Lower lobe of right lung (tissue), 2 donors: ENCODE data around the gene POLR1A. TPM values are rescaled to one million over a fixed set of nuclear protein-coding genes. Genes with fewer than 3 reads are reported as not detected.
A peak's percentile ranks its signal among the peaks of the same experiment; 100 is the strongest.

Experiments used
- ATAC-seq, 2 donors: fragments of 200-7000 bp; cut with Tn5 transposase; one replicate each; pipeline ENCODE4 v1.9.1; 2020 to 2022; ENCODE audit warnings: mild to moderate bottlenecking in 2 of 2, moderate library complexity in 2 of 2
- DNase-seq: peaks from one replicate; pipeline ENCODE4 v3.0.0-alpha.2; 2020
- H3K27ac ChIP-seq: fragments of 200-600 bp; one replicate; pipeline ENCODE4 v1.8.0; 2022
- H3K27me3 ChIP-seq: fragments of 200-600 bp; one replicate; pipeline ENCODE4 v1.8.0; 2022; ENCODE audit warnings: low read depth
- H3K36me3 ChIP-seq: fragments of 200-600 bp; one replicate; pipeline ENCODE4 v1.8.0; 2022; ENCODE audit warnings: mild to moderate bottlenecking
- H3K4me1 ChIP-seq: fragments of 200-600 bp; one replicate; pipeline ENCODE4 v1.8.0; 2022
- H3K4me3 ChIP-seq: fragments of 200-600 bp; one replicate; pipeline ENCODE4 v1.8.0; 2022; ENCODE audit warnings: mild to moderate bottlenecking
- H3K9me3 ChIP-seq: fragments of 200-600 bp; one replicate; pipeline ENCODE4 v1.8.0; 2022
- intact Hi-C: fragments of 100-400 bp; cut with DNase I; formaldehyde crosslinking; loops from one replicate; pipeline ENCODE4 v1.11.0; 2022
- total RNA-seq: library from RNA; stranded (reverse); fragmentation: NEBNext Ultra II Directional; extraction: Animal tissue kit (Norgen Biotek cat#: 25700); gene quantifications from one replicate; pipeline ENCODE4 v1.2.1, GENCODE V29; 2021
- TF ChIP-seq, protein P1 (sequence below): fragments of 200-600 bp; IDR thresholded peaks from one replicate; pipeline ENCODE4 v1.8.0; 2022; ENCODE audit warnings: antibody characterized with exemption, mild to moderate bottlenecking
- donor health status: DM: no; HTN: yes; CAD: no; lungs with severe emphysema.

The POLR1A gene
- total RNA-seq, 1 donor from 2014 or later = 22.2 TPM

- DNase-seq (no peak), ATAC-seq (no peak)
- Histone ChIP-seq H3K4me1 (peaks cover 24% of the 10 kb centered on the region), H3K4me3 (no peak overlapping the region), H3K36me3 (peaks cover 73% of the 10 kb centered on the region), H3K27me3 (no peaks in the 10 kb centered on the region), H3K9me3 (no peaks in the 10 kb centered on the region), H3K27ac (no peak overlapping the region)
- TF ChIP-seq, protein P1, sequence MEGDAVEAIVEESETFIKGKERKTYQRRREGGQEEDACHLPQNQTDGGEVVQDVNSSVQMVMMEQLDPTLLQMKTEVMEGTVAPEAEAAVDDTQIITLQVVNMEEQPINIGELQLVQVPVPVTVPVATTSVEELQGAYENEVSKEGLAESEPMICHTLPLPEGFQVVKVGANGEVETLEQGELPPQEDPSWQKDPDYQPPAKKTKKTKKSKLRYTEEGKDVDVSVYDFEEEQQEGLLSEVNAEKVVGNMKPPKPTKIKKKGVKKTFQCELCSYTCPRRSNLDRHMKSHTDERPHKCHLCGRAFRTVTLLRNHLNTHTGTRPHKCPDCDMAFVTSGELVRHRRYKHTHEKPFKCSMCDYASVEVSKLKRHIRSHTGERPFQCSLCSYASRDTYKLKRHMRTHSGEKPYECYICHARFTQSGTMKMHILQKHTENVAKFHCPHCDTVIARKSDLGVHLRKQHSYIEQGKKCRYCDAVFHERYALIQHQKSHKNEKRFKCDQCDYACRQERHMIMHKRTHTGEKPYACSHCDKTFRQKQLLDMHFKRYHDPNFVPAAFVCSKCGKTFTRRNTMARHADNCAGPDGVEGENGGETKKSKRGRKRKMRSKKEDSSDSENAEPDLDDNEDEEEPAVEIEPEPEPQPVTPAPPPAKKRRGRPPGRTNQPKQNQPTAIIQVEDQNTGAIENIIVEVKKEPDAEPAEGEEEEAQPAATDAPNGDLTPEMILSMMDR = no peak
- intact Hi-C loops = no loop called here
These were observed 74.1 kb downstream of the POLR1A start for GRCh38 chr2:86031606-86032005.

DNA sequence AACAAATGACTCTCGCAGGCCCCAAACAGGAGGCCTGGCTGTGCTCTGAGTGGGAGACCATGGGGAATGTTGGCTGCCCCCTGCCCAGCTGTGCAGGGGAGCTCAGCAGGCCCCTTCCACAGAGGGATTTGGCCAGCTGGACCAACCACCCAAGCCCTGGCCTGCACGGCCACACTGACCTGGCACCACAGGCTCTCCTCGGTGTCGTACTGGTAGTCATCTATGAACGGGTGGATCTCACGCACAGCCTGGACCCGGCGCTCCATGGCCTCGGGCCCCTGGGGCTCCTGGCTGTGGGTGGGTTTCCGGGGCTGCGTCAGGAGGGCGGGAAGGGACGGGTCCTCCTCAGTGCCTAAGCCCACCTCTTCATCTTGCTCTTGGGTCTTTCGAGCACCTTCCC lies 74.5 kb downstream of the POLR1A start:
- DNase-seq (no peak), ATAC-seq (no peak)
- TF ChIP-seq, protein P1 = no peak
- Histone ChIP-seq H3K27ac (no peak overlapping the region), H3K4me1 (peaks cover 19% of the 10 kb centered on the region), H3K4me3 (no peak overlapping the region), H3K36me3 (peaks cover 76% of the 10 kb centered on the region), H3K27me3 (no peaks in the 10 kb centered on the region), H3K9me3 (no peaks in the 10 kb centered on the region)
- intact Hi-C loops = no loop called here

DNA sequence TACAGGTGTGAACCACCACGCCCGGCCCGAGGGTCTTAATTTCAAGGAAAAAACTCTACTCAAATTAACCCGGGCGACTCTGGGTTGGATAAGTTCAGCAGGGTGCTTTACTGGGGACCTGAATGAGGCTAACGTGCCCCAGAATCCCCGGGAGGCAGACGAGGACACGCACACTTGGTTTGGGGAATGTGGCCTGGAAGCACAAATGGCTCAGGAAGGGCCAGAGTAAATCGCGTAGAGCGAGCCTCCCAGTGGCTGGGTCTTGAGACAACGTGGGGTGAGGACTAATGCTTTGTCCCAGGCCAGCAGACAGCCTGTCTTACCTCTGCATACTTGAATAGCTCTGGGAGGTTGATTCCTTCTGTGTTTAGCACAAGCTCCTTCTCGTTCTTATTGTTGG lies 75.8 kb downstream of the POLR1A start:
- H3K36me3 ChIP-seq = peaks cover 86% of the 10 kb centered on the region
- ATAC-seq = no peak
- intact Hi-C loops = no loop called here
- TF ChIP-seq, protein P1 = no peak
- H3K4me3 ChIP-seq = no peak overlapping the region
- H3K27ac ChIP-seq = no peak overlapping the region
- H3K4me1 ChIP-seq = peaks cover 6% of the 10 kb centered on the region
- H3K9me3 ChIP-seq = no peaks in the 10 kb centered on the region
- no peak for DNase-seq
- H3K27me3 ChIP-seq = no peaks in the 10 kb centered on the region

DNA sequence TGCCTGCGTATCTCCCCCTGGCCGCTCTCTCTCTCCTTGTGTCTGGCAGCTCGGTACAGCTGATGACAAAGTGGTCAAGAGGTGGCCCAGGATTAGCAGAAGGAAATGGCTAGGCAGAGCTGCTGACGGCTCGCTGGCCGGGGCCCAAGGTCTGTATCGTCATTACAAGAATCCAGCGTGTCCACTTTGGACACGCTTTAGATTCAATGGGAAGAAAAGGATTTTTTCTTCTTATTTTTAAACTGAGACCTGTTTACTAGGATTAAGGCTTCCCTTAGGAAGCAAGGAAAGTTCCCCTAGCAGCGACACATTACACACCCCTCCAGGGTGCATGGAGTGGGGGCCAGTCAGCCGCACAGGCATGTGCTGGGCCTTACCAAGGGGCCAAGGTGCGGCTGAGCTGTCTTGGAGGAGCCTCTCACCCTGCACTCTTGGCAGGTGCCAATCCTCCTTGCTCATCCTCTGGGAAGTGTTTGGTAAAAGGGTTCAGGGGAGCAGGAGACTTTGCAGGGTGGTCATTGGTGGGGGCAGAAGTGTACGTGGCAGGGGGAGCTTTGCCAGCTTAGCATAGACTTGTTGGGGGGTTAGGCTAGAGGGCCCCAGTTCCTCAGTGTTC lies 76.8 kb downstream of the POLR1A start:
- no peak for DNase-seq
- TF ChIP-seq, protein P1 = no peak
- Histone ChIP-seq H3K27me3 (no peaks in the 10 kb centered on the region), H3K4me3 (no peak overlapping the region), H3K4me1 (no peaks in the 10 kb centered on the region), H3K9me3 (no peaks in the 10 kb centered on the region), H3K27ac (no peak overlapping the region), H3K36me3 (peaks cover 84% of the 10 kb centered on the region)
- ATAC-seq = peak in 1 of 2 donors; percentile 33
- intact Hi-C loops = no loop called here

DNA sequence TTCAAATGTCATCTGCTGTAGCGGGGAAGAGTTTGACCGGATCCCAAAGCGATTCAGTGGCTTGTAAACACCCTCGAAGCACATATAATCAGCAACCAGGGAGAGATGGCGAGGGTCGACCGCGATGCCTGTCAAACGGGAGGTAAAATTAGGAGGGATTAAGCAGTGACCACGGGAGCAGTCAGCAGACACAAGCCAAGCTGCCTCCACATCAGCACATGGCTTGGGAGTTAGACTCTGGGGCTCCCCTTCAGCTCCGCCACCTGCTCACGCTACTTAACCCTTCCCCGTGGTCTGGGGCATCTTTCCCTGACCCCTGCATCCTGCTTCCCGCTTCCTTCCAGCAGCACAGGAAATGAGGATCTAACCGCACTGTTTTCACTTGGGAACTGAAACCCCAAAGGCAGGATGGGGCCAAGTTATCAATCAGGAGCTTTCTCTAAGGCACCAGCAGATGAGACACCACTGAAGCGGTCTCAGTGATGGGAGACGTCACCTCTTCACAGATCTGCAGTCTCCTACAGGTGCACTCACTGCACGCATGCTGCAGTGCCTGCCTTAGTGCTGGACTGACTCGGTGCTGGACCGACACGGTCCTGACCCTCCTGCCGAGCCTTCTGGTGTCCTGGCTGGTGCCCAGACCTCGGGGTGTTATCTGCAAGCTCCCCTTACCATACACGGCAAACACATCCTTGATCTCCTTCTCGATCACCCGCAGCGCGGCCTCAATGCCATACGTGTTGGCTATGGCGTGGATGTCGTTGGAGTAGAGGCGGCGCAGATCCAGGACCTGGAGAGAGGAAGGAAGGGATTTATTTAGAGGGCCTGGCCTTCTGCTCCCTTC lies 77.5 kb downstream of the POLR1A start:
- intact Hi-C loops = no loop called here
- ATAC-seq (no peak), DNase-seq (no peak)
- no peaks in the 10 kb centered on the region for H3K9me3 ChIP-seq
- H3K36me3 ChIP-seq = peaks cover 76% of the 10 kb centered on the region
- H3K27me3 ChIP-seq = no peaks in the 10 kb centered on the region
- H3K4me1 ChIP-seq = no peaks in the 10 kb centered on the region
- no peak overlapping the region for H3K4me3 ChIP-seq
- TF ChIP-seq, protein P1 = no peak
- H3K27ac ChIP-seq = no peak overlapping the region
